Forelimb muscle (tissue), 1 donor: ENCODE measurements around the gene ISL2. TPM values are rescaled to one million over a fixed set of nuclear protein-coding genes. Genes with fewer than 3 reads are reported as not detected.
"Not testable (repeated sequence)": the region's sequence is repeated elsewhere in the genome, so short reads cannot be mapped to it uniquely, and the experiment has no call there.

Source experiments
- DNase-seq: peaks from one replicate; pipeline ENCODE4 v3.0.0-alpha.2; 2013; ENCODE audit warnings: low read depth
- polyA plus RNA-seq: library from polyadenylated mRNA; unstranded; fragments of 120-200 nt; gene quantifications from one replicate; pipeline ENCODE4 v1.2.1, GENCODE V29; 2013; ENCODE audit not compliant: insufficient read length

Gene ISL2
- not detected for polyA plus RNA-seq

GRCh38 chr15:76336254-76337058 lies at the start of gene ISL2:
Gene ISL2, plus strand, starts transcription at chr15:76336773. Its CDS starts 111 bp downstream, at chr15:76336884.
- DNase-seq: no peak

- DNase-seq: no peak
Observed at GRCh38 chr15:76289582-76289981, 47.0 kb upstream of the ISL2 start.

GRCh38 chr15:76293361-76293760 lies 43.2 kb upstream of the ISL2 start:
- DNase-seq: no peak

GRCh38 chr15:76294463-76294862 lies 42.1 kb upstream of the ISL2 start:
- not testable (repeated sequence) for DNase-seq

- no peak for DNase-seq
Observed at GRCh38 chr15:76296849-76297248, 39.7 kb upstream of the ISL2 start.

GRCh38 chr15:76297951-76298350 lies 38.6 kb upstream of the ISL2 start:
- not testable (repeated sequence) for DNase-seq

- no peak for DNase-seq
Observed at GRCh38 chr15:76298986-76299385, 37.6 kb upstream of the ISL2 start.

GRCh38 chr15:76299786-76300185 lies 36.8 kb upstream of the ISL2 start:
- no peak for DNase-seq

- no peak for DNase-seq
Observed at GRCh38 chr15:76303909-76304308, 32.7 kb upstream of the ISL2 start.

GRCh38 chr15:76309601-76310330 lies 26.8 kb upstream of the ISL2 start:
- DNase-seq: no peak

GRCh38 chr15:76310475-76311099 lies 26.0 kb upstream of the ISL2 start:
- no peak for DNase-seq

- peak; percentile 87 for DNase-seq
Observed at GRCh38 chr15:76311100-76311953, 25.2 kb upstream of the ISL2 start, which contains the start of gene ETFA. Gene ETFA, minus strand, starts transcription at chr15:76311469. Its CDS starts 81 bp downstream, at chr15:76311388.

- DNase-seq: no peak
Observed at GRCh38 chr15:76312540-76313174, 23.9 kb upstream of the ISL2 start.

GRCh38 chr15:76313175-76313567 lies 23.4 kb upstream of the ISL2 start:
- DNase-seq: not testable (repeated sequence)

- no peak for DNase-seq
Observed at GRCh38 chr15:76313731-76314130, 22.8 kb upstream of the ISL2 start.

GRCh38 chr15:76320012-76320411 lies 16.6 kb upstream of the ISL2 start:
- no peak for DNase-seq

- no peak for DNase-seq
Observed at GRCh38 chr15:76321171-76321570, 15.4 kb upstream of the ISL2 start.

GRCh38 chr15:76321602-76322001 lies 15.0 kb upstream of the ISL2 start:
- no peak for DNase-seq

GRCh38 chr15:76324066-76324465 lies 12.5 kb upstream of the ISL2 start:
- no peak for DNase-seq

GRCh38 chr15:76325704-76326103 lies 10.9 kb upstream of the ISL2 start:
- no peak for DNase-seq
